K562 treated with DMSO at 1 percent for 48 hours (cell line): Measurements from ENCODE around the gene EZH2. TPM values are rescaled to one million over a fixed set of nuclear protein-coding genes. Genes with fewer than 3 reads are reported as not detected.

Experiments
- total RNA-seq: library from RNA; unstranded; fragments of 300-600 nt; gene quantifications from 2 replicates; pipeline ENCODE4 v1.2.3, GENCODE V29; 2022; ENCODE audit warnings: low replicate concordance; ENCODE audit errors: extremely low read depth

Gene EZH2
- not detected in 2 replicates for total RNA-seq

DNA sequence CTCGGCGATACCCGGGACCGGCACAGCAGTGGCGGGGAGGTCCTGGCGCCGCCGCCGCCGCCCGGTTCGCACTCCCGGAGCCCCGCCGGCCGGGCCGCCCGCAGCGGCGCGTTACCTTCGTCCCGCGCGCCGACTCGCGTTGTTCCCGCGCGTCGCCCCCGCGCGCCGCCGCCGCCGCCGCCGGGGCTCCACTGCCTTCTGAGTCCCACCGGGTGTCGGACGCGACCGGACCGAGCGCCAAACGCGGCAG lies at the start of gene EZH2:
EZH2 (minus strand) TSS at position 243 of the 250 bp plus-strand sequence. CDS start 36,993 bp downstream, outside the sequence.

Other genes starting within 250 kb of the EZH2 start
- 122 TPM in 1 of 2 replicates, not detected in the other for gene CUL1, start 185.4 kb downstream of the EZH2 start, total RNA-seq
- not detected in 2 replicates for gene PDIA4, start 144.2 kb upstream of the EZH2 start, total RNA-seq
- not detected in 2 replicates for gene ZNF786, start 206.4 kb upstream of the EZH2 start, total RNA-seq
- gene ZNF425, start 242.0 kb upstream of the EZH2 start, total RNA-seq: not detected in 2 replicates